Brain microvascular endothelial cell (primary cell): ENCODE measurements around the gene CETP.

Experiments used
- DNase-seq: peaks from one replicate; pipeline ENCODE4 v3.0.0-alpha.2; 2020
- H3K27ac ChIP-seq: fragments of 250-450 bp; sonication (Bioruptor Pico); 2 replicates; pipeline ENCODE4 v1.5.1; 2020; ENCODE audit warnings: mild to moderate bottlenecking, moderate library complexity
- H3K27me3 ChIP-seq: fragments of 250-450 bp; sonication (Bioruptor Pico); replicated peaks from 2 replicates; pipeline ENCODE4 v1.5.1; 2020; ENCODE audit warnings: mild to moderate bottlenecking
- H3K36me3 ChIP-seq: fragments of 250-450 bp; sonication (Bioruptor Pico); replicated peaks from 2 replicates; pipeline ENCODE4 v1.5.1; 2020; ENCODE audit warnings: mild to moderate bottlenecking
- H3K4me3 ChIP-seq: 2 replicates; pipeline ENCODE4 v1.5.1; 2011; ENCODE audit warnings: low read depth, mild to moderate bottlenecking, control low read depth, low read length, moderate library complexity
- in situ Hi-C: cut with HindIII; loops from 2 replicates; pipeline ENCODE4 v1.10.0; 2017; ENCODE audit warnings: low sequenced_read_pairs, low pct_ligation_motif_present
- TF ChIP-seq, protein P1 (sequence below): IDR thresholded peaks from 2 replicates; pipeline ENCODE4 v1.5.1; 2011; ENCODE audit warnings: low read depth, mild to moderate bottlenecking, moderate library complexity, low read length, control low read depth, inconsistent platforms; ENCODE audit errors: missing control alignments

Gene CETP

DNA sequence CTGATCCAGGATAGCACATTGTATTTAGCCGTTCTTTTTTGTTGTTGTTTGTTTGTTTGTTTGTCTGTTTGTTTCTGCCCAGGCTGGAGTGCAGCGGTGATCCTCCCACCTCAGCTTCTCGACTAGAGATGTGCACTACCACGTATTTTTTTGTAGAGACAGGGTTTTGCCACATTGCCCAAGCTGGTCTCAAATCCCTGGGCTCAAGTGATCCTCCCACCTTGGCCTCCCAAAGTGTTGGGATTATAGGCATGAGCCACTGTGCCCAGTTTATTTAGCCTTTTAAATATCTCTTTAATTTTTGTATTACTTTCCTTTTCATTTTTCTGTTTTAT lies 18.4 kb downstream of the CETP start:
- Histone ChIP-seq H3K27me3 (no peaks in the 10 kb centered on the region), H3K4me3 (no peak overlapping the region), H3K27ac (no peak overlapping the region), H3K36me3 (no peaks in the 10 kb centered on the region)
- TF ChIP-seq, protein P1, sequence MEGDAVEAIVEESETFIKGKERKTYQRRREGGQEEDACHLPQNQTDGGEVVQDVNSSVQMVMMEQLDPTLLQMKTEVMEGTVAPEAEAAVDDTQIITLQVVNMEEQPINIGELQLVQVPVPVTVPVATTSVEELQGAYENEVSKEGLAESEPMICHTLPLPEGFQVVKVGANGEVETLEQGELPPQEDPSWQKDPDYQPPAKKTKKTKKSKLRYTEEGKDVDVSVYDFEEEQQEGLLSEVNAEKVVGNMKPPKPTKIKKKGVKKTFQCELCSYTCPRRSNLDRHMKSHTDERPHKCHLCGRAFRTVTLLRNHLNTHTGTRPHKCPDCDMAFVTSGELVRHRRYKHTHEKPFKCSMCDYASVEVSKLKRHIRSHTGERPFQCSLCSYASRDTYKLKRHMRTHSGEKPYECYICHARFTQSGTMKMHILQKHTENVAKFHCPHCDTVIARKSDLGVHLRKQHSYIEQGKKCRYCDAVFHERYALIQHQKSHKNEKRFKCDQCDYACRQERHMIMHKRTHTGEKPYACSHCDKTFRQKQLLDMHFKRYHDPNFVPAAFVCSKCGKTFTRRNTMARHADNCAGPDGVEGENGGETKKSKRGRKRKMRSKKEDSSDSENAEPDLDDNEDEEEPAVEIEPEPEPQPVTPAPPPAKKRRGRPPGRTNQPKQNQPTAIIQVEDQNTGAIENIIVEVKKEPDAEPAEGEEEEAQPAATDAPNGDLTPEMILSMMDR = no peak
- in situ Hi-C loops = no loop called here
- DNase-seq = no peak

DNA sequence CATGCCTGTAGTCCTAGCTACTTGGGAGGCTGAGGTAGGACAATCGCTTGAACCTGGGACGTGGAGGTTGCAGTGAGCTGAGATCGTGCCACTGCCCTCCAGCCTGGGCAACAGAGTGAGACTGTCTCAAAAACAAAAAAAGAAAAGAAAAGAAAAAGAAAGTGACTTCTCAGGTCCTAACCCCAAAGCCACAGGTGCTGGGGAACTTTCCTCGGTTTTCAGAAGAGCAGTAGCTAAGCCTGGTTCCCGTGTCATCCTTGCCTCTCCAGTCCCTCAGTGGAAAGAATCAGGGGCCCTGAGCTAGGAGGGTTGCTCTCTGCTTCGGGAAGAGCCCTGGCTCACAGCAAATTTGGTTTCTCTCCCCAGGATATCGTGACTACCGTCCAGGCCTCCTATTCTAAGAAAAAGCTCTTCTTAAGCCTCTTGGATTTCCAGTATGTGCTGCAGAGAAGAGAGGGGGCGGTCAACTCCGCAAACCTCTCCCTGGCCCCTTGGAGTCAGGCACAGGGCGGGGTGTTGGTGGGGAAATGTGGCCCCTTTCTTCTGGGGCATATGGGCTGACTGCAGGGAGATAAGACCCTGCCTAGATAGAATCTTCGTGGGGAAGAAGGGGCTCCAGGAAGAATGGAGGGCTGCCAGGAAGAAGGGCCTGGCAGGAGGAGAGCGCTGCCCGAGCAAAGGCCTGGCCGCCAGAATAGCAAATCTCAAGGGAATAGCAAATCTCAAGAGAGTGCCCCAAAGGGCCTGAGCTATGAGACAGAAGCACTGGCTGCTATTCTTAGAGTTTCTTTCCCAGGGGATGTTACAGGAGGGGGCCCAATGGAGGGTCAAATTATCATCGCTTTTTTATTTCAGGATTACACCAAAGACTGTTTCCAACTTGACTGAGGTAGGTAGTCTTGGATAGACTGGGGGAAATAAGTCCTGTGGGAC lies 19.3 kb downstream of the CETP start:
- no peak for DNase-seq
- Histone ChIP-seq H3K27ac (no peak overlapping the region), H3K4me3 (no peak overlapping the region), H3K27me3 (no peaks in the 10 kb centered on the region), H3K36me3 (no peaks in the 10 kb centered on the region)
- TF ChIP-seq, protein P1 = no peak
- in situ Hi-C loops = no loop called here

DNA sequence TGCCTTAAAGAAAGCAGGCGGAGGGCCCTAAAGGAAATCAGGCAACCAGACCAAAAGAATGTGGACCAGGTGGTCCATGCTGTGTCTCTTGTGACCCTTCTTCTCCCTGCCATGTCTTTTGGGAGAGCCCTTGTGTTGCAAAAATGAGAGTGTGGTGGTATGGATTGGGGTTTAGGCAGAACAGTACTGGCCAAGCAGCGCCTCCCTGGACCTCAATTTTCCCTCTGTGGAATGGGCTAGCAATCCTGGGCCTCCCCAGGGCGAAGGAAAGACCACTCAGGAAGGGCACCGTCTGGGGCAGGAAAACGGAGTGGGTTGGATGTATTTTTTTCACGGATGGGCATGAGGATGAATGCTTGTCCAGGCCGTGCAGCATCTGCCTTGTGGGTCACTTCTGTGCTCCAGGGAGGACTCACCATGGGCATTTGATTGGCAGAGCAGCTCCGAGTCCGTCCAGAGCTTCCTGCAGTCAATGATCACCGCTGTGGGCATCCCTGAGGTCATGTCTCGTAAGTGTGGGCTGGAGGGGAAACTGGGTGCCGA lies 20.1 kb downstream of the CETP start:
- H3K4me3 ChIP-seq = no peak overlapping the region
- H3K27me3 ChIP-seq = no peaks in the 10 kb centered on the region
- no peak overlapping the region for H3K27ac ChIP-seq
- DNase-seq = no peak
- in situ Hi-C loops = no loop called here
- no peaks in the 10 kb centered on the region for H3K36me3 ChIP-seq
- TF ChIP-seq, protein P1 = no peak

DNA sequence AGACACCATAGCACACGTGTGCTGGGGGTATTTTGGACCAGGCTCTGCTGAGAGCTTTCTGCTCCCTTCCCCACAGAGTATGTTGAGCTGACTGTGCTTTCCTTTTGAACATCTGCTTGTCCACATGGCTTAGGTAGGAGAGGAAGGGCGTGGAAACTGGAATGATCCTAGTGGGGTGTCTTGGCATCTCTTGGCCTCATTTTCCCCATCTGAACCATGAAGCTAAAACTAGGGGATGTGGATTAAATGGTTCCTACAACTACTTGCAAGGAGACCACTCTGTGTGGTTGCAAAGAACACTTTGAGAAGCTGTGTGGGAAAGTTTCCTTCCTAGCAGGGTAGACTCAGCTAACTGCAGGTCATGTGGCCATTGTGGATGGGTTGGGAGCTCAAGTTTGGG lies 20.9 kb downstream of the CETP start:
- no peak for DNase-seq
- in situ Hi-C loops = no loop called here
- no peak overlapping the region for H3K4me3 ChIP-seq
- no peaks in the 10 kb centered on the region for H3K27me3 ChIP-seq
- TF ChIP-seq, protein P1 = no peak
- no peaks in the 10 kb centered on the region for H3K36me3 ChIP-seq
- no peak overlapping the region for H3K27ac ChIP-seq

DNA sequence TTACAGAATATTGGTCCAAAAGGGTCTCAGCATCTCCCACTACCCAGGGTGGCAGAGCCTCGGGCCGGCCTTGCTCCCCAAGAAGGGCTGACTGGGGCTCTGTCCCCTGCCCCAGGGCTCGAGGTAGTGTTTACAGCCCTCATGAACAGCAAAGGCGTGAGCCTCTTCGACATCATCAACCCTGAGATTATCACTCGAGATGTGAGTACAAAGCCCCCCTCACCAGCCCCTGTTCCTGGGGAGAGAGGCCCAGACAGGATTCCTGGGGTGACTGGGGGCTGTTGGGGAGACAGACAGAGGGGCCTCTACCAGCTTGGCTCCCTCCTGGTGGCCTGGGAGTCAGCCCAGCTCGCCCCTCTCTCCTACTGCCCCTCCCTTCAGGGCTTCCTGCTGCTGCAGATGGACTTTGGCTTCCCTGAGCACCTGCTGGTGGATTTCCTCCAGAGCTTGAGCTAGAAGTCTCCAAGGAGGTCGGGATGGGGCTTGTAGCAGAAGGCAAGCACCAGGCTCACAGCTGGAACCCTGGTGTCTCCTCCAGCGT lies 21.5 kb downstream of the CETP start:
- TF ChIP-seq, protein P1 = no peak
- in situ Hi-C loops = no loop called here
- H3K36me3 ChIP-seq = no peaks in the 10 kb centered on the region
- no peaks in the 10 kb centered on the region for H3K27me3 ChIP-seq
- no peak overlapping the region for H3K27ac ChIP-seq
- no peak overlapping the region for H3K4me3 ChIP-seq
- no peak for DNase-seq
